ENCODE results near the gene CERS1.

Gene CERS1

GRCh38 chr19:18889949-18890745, 5.8 kb downstream of the CERS1 start:
- TF ChIP-seq FOXP2 (optimal IDR thresholded peaks at IDR 0.05; ENCODE audit: control extremely low read depth, extremely low read length, insufficient read depth) (no peak), EZH2 (IDR thresholded peaks at IDR 0.05) (no peak), POLR2AphosphoS5 (IDR thresholded peaks at IDR 0.05; ENCODE audit: borderline replicate concordance, low read depth, low read length) (no peak)
- no peak for DNase-seq (ENCODE audit: low read depth, low spot score)
- Histone ChIP-seq H3K4me3 (no peak overlapping the region), H3K9me3 (ENCODE audit: low read depth, low read length) (no peaks in the 10 kb centered on the region), H3K9ac (ENCODE audit: insufficient read length) (no peak overlapping the region), H3K27ac (no peak overlapping the region), H3K36me3 (ENCODE audit: insufficient read depth, low read length) (no peaks in the 10 kb centered on the region)

GRCh38 chr19:18886972-18887371, 9.0 kb downstream of the CERS1 start:
- no peak for DNase-seq (ENCODE audit: low read depth, low spot score)
- no peak overlapping the region for H3K9ac ChIP-seq (ENCODE audit: insufficient read length)
- TF ChIP-seq EZH2 (IDR thresholded peaks at IDR 0.05) = no peak
- no peak for TF ChIP-seq POLR2AphosphoS5 (IDR thresholded peaks at IDR 0.05; ENCODE audit: borderline replicate concordance, low read depth, low read length)
- TF ChIP-seq FOXP2 (optimal IDR thresholded peaks at IDR 0.05; ENCODE audit: control extremely low read depth, extremely low read length, insufficient read depth) = no peak
- no peak overlapping the region for H3K4me3 ChIP-seq
- H3K36me3 ChIP-seq (ENCODE audit: insufficient read depth, low read length) = no peaks in the 10 kb centered on the region; the same call in 1 of the 2 replicates
- H3K9me3 ChIP-seq (ENCODE audit: low read depth, low read length) = no peaks in the 10 kb centered on the region
- no peak overlapping the region for H3K27ac ChIP-seq

GRCh38 chr19:18883526-18884304, 12.2 kb downstream of the CERS1 start:
- no peaks in the 10 kb centered on the region for H3K9me3 ChIP-seq (ENCODE audit: low read depth, low read length)
- H3K4me3 ChIP-seq = no peak overlapping the region
- H3K9ac ChIP-seq (ENCODE audit: insufficient read length) = no peak overlapping the region
- H3K36me3 ChIP-seq (ENCODE audit: insufficient read depth, low read length) = no peaks in the 10 kb centered on the region; the same call in 1 of the 2 replicates
- no peak overlapping the region for H3K27ac ChIP-seq
- no peak for TF ChIP-seq FOXP2 (optimal IDR thresholded peaks at IDR 0.05; ENCODE audit: control extremely low read depth, extremely low read length, insufficient read depth)
- TF ChIP-seq EZH2 (IDR thresholded peaks at IDR 0.05) = no peak
- TF ChIP-seq POLR2AphosphoS5 (IDR thresholded peaks at IDR 0.05; ENCODE audit: borderline replicate concordance, low read depth, low read length) = no peak
- DNase-seq (ENCODE audit: low read depth, low spot score) = no peak

GRCh38 chr19:18881491-18881890, 14.5 kb downstream of the CERS1 start:
- no peak for DNase-seq (ENCODE audit: low read depth, low spot score)
- H3K27ac ChIP-seq = no peak overlapping the region
- TF ChIP-seq EZH2 (IDR thresholded peaks at IDR 0.05) (no peak), POLR2AphosphoS5 (IDR thresholded peaks at IDR 0.05; ENCODE audit: borderline replicate concordance, low read depth, low read length) (no peak), FOXP2 (optimal IDR thresholded peaks at IDR 0.05; ENCODE audit: control extremely low read depth, extremely low read length, insufficient read depth) (no peak)
- H3K9me3 ChIP-seq (ENCODE audit: low read depth, low read length) = no peaks in the 10 kb centered on the region
- H3K9ac ChIP-seq (ENCODE audit: insufficient read length) = no peak overlapping the region
- no peak overlapping the region for H3K4me3 ChIP-seq
- H3K36me3 ChIP-seq (ENCODE audit: insufficient read depth, low read length) = peaks cover 6% of the 10 kb centered on the region; the same call in 1 of the 2 replicates

GRCh38 chr19:18879579-18880373, 16.2 kb downstream of the CERS1 start:
- Histone ChIP-seq H3K27ac (no peak overlapping the region), H3K4me3 (no peak overlapping the region), H3K9ac (ENCODE audit: insufficient read length) (no peak overlapping the region), H3K36me3 (ENCODE audit: insufficient read depth, low read length) (peaks cover 6% of the 10 kb centered on the region; the same call in 1 of the 2 replicates), H3K9me3 (ENCODE audit: low read depth, low read length) (no peaks in the 10 kb centered on the region)
- no peak for TF ChIP-seq FOXP2 (optimal IDR thresholded peaks at IDR 0.05; ENCODE audit: control extremely low read depth, extremely low read length, insufficient read depth)
- TF ChIP-seq POLR2AphosphoS5 (IDR thresholded peaks at IDR 0.05; ENCODE audit: borderline replicate concordance, low read depth, low read length) = no peak
- TF ChIP-seq EZH2 (IDR thresholded peaks at IDR 0.05) = no peak
- no peak for DNase-seq (ENCODE audit: low read depth, low spot score)

GRCh38 chr19:18878858-18879578, 16.9 kb downstream of the CERS1 start:
- H3K27ac ChIP-seq = no peak overlapping the region
- H3K36me3 ChIP-seq (ENCODE audit: insufficient read depth, low read length) = peaks cover 6% of the 10 kb centered on the region; the same call in 1 of the 2 replicates
- TF ChIP-seq EZH2 (IDR thresholded peaks at IDR 0.05) (no peak), FOXP2 (optimal IDR thresholded peaks at IDR 0.05; ENCODE audit: control extremely low read depth, extremely low read length, insufficient read depth) (no peak)
- H3K9me3 ChIP-seq (ENCODE audit: low read depth, low read length) = no peaks in the 10 kb centered on the region
- DNase-seq (ENCODE audit: low read depth, low spot score) = no peak
- H3K9ac ChIP-seq (ENCODE audit: insufficient read length) = no peak overlapping the region
- no peak overlapping the region for H3K4me3 ChIP-seq

- Histone ChIP-seq H3K9ac (ENCODE audit: insufficient read length) (no peak overlapping the region), H3K36me3 (ENCODE audit: insufficient read depth, low read length) (peaks cover 6% of the 10 kb centered on the region; the same call in 1 of the 2 replicates), H3K4me3 (no peak overlapping the region), H3K27ac (no peak overlapping the region), H3K9me3 (ENCODE audit: low read depth, low read length) (no peaks in the 10 kb centered on the region)
- no peak for DNase-seq (ENCODE audit: low read depth, low spot score)
- TF ChIP-seq EZH2 (IDR thresholded peaks at IDR 0.05) = no peak
- no peak for TF ChIP-seq FOXP2 (optimal IDR thresholded peaks at IDR 0.05; ENCODE audit: control extremely low read depth, extremely low read length, insufficient read depth)
- TF ChIP-seq POLR2AphosphoS5 (IDR thresholded peaks at IDR 0.05; ENCODE audit: borderline replicate concordance, low read depth, low read length) = no peak
These were observed 17.7 kb downstream of the CERS1 start for GRCh38 chr19:18878058-18878797.

Data from SK-N-MC (cell line).